CD4-positive, alpha-beta T cell treated with Interleukin-4 for 4 hours (primary cell): ENCODE measurements around the gene HOXA11.

Experiments
- DNase-seq: peaks from one replicate; pipeline ENCODE4 v3.0.0-alpha.2; 2020

The HOXA11 gene

DNA sequence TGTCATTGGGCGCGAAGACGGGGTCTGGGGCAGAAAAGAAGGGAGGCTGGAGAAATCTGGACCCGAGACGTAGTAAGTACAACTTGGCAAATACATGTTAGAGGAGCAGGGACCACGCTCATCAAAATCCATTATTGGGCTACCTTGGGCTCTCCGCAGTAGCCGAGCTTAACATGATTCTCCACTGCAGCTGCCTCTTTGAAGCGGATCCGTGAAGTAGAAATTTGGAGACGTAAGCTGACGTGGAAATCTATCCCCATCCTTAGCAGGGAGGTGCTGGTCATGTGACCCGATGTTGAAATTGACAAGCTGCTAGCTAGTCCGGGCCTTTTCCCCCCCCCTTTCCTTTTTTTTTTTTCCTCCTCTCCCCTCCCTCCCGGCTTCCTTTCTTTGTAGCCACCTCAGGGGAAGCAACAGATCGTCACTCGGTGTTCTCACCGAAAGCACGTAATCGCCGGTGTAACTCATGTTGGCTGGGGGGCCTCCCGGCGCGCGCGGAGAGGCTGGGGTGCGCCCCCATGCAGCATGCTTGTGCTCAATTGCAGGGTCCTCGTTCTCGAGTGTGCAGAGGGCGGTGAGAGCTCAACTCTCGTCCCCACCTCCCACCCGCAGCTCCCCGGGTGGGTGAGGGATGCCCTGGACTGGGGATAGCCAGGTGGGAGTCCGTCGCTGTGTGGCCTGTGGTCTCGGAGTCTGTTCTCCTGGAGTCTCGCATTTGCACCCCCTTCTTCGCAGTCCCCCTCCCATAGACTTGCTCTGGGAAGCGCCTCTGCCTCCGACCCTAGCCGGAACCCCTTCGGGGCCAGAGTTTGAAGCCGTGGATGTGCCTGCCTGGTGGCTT, at the start of gene HOXA11:
Gene HOXA11 (minus strand): TSS at position 220 of the 841 bp plus-strand sequence. CDS start 88 bp downstream, at position 132.
- no peak for DNase-seq

DNA sequence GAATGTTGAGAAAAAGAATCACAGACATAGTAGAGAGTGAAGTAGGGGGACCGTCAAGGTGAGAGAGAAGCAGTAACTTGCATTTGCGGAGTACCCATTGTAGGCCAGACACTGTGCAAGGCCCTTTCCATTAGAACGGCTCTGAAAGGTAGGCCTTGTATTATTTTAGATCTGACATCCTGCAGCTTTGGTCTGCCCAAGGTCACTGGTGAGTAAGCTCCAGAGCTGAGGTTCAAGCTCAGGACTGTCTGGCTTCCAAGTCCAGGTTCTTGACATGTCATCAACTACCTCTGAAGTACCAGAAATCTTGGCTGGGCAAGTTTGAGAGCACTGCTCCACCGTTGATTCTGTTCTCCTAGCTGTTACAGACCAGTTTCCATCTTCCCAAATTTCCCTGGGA, 44.4 kb upstream of the HOXA11 start:
- no peak for DNase-seq

DNA sequence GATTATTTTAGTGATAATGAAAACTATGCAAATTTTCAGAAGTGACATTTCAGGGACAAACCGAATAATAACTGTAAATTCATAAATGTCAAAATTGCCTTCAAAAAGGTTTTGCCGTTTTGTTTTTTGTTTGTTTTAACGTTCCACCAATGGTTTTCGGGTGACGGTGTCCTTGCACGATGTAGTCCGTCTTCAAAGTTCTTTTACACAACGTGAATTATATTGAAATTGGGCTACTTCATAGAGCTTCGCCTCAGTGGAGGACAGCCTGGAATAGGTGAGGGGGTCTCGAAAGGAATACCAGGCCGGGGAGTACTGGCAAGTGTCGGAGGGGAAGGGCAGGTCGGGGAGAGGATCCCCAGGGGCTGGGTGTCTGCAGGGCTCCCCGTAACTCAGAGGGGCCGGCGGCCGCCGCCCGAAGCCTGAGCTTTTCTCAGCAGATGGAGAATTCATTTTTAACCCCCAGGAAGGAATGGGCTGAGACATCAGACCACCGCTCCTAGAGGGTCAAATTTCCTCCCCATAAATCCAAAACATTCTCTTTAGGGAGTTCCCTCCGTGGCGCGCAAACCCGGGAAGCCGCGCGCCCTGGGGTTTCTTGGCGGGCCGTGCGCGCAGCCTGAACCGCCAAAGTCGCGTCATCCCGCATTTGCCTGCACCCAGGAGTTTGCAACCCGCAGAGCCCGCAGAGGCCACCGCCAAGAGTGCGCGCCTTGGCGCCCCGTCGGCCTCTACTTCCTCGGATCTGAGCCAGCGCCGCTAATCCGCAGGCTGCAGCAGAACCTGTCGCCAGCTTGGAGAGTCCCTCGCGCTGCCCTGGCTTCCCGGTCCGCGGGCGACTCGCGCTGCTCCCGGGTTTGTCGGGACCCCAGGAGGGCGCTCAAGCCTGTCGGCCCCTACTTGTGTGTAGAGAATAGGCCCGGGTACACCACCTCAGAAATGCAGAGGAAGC, 40.2 kb upstream of the HOXA11 start:
- DNase-seq, result no peak

DNA sequence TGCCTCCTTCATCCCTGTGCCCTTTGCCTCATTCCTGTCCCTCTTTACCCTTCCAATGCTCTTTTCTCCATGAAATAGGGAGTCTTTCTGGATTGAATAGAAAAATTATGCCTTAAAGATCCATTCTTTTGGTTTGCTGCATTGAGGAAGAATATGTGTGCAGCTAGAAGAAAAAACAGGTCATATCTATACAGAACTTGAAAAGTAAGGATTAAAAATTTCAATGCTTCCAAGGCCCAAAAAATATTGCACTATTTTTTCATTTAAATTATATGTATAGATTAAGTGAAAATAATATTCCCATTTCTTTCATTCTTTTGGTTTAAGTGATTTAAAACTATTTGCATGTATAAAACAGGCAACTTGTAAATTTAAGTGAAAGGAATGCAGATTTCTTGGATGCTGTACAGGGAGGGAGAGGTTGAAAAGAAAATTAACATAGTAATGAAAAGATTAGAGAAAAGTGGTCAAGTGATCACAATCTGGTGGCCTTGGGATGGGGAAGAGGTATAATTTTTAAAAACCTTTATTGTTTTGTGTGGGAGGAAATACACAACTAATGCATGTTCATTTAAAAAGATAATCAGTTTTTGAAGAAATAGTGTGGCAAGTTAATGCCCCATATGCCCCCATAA, 39.0 kb upstream of the HOXA11 start:
- DNase-seq, result no peak

DNA sequence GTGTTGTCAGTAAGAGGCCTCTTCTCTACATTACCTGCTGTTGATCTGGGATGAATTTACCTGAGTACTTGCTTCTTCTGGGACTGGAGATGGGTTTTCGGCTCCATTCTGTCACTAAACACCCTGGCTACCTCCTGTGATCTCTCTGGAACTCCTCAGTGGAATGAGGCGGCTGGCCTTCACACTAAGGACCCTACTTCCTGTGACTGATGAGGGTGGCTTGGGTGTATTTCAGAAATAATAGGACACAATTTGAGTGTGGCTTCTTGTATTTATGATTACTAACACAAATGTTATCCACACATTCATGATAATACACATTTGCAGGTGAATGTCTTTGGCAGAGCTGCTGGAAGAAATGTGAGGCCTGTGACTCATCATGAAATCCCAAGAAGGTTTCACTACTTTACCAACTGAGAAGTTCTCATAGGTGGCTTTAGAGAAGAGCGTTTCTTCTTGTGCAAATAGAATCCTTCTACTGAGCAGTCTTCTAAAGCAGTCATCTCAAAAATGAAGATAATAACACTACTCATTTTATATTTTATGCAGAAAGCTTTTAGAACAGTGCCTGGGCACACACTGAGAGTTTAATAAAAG, 36.3 kb upstream of the HOXA11 start:
- no peak for DNase-seq

DNA sequence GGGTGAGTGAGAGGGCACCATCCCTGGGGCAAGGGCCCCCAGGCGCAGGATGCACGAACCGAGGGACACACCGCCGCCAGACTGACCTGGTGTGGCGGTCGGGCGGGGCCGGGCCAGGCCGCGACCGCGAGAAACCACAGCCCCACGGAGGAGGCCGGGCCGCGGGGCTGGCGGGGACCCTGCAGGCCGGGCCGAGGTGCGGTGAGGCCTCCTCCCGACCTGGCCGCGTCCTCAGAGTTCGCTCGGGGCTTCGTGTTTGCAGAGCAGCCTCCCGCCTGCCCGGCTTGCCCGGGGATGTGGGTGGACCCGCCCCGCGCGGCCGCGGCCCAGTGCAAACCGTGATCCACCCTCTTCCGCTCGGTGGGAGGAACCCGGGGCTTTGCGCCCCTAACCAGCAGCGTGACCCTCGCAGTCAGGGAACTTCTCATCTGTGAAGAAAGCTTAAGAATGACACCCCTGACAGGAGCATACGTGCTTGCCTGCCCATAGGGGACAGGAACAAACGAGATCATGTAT, 35.5 kb upstream of the HOXA11 start:
- no peak for DNase-seq

DNA sequence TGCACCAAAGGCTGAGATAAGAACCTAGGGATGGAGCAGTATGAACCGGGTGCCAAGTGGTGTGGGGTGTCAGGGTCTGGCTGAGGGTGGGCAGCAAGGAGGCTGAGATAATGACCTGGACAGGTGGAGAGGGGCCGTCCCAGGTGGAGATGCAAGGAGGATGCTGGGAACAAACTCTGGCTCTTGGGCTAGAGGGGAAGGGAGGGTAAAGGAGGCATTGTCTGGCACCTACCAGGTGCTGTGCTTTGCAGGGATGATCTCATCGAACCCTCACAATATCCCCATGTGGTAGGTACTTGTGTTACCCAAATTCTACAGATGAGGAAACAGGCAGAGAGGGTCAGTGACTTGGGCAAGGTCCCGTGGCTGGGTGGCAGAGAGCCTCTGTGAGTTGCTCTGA, 34.8 kb upstream of the HOXA11 start:
- DNase-seq, result no peak

DNA sequence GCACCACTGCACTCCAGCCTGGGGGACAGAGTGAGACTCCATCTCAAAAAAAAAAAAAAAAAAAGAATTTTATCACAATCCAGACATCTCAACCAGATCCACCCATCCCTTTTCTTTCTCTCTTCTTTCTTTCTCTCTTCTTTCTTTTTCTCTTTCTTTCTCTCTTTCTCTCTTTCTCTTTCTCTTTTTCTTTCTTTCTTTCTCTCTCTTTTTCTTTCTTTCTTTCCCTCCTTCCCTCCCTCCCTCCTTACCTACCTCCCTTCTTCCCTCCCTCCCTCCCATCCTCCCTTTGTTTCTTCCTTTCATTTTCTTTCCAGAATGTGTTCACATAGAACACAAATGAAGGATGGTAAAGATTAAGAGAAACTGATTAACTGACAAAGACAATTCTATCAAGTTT, 32.9 kb upstream of the HOXA11 start:
- no peak for DNase-seq

DNA sequence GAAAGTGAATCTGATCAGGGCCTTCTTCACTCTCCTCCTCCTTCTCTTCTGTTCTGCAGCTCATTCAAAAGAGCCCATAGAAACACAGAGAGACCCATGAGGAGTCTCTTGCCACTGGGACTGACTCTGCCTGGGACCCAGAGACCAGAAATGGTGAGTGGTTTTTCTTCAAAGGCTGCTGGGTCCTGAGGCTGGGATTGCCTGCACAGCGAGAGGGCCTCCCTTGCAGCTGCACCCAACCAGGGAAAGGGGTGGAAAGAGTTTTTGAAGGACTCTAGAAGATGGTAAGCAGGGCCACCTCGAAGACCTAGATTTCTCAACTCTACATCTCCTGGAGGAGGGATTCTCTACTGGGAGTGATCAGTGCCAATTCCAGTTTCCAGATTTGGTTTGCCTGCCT, 30.3 kb upstream of the HOXA11 start:
- no peak for DNase-seq

DNA sequence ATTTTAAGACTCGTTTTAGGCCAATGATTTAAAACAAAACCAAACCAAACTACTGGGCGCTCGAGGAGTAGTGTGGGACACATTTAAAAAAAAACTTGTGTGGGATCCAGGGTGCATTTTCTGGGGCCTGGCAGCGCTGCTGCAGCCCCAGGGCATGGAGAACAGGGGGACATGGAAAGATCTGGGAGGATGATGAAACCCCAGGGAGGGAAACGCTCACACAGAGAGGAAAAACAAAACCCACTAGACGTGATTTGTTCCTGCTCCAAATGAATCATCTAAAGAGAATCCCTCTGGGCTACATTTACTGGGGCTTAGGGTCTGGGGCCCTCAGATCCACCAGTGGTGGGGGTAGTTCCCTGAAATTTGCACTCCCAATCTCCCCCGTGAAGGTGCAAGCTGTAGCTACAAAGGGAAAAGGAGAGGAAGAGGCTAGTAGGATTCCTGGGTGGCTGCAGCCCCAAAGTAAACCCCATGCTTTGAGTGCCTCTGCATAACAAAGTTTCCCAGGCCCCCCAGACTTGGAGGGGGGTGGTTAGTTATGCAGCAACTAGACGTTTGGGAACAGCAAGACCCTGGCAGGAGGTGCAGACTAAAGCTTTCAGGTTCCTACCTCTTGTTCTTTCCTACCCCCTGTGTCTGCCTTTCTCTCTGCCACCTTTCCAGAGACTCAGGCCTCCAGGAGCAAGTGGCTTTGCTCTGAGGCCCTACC, 29.4 kb upstream of the HOXA11 start:
- DNase-seq, result no peak

DNA sequence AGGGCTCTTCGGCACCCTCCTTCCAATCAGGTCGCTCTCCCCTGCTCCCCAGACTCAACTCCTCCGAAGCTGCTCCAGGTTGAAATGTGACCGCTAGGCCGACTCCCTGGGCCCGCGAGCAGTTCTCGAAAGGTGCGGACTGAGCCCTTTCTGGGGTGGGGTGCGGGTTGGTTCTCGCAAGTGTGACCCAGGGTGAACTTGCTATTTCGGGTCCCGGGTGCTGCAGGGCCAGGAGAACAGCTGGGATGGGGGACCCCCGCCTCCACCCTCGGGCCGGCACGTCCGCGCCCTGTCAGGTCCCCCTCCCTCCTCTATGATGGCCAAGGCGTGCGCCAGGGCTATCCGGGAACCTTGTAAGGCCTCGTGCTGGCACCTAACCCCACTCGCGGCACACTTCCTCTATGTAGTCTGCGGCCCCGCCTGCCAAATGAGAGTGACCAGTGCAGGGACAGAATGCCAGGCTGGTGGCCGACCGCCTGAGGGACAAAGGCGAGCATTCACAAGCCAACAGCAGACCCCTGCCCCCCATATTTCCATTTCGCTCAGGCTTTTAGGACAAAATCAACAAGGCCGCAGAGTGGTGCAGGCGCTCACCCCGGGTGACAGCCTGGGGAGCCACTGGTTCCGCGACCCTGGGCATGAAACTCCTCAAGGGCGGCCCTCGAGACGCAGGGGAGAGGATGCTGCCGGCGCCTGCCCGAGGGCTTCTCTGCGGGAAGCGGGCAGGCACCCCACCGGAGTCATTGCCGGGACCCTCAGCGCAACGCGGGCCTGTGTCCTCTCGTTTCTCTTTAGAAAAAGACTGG, 28.6 kb upstream of the HOXA11 start:
- DNase-seq, result no peak

DNA sequence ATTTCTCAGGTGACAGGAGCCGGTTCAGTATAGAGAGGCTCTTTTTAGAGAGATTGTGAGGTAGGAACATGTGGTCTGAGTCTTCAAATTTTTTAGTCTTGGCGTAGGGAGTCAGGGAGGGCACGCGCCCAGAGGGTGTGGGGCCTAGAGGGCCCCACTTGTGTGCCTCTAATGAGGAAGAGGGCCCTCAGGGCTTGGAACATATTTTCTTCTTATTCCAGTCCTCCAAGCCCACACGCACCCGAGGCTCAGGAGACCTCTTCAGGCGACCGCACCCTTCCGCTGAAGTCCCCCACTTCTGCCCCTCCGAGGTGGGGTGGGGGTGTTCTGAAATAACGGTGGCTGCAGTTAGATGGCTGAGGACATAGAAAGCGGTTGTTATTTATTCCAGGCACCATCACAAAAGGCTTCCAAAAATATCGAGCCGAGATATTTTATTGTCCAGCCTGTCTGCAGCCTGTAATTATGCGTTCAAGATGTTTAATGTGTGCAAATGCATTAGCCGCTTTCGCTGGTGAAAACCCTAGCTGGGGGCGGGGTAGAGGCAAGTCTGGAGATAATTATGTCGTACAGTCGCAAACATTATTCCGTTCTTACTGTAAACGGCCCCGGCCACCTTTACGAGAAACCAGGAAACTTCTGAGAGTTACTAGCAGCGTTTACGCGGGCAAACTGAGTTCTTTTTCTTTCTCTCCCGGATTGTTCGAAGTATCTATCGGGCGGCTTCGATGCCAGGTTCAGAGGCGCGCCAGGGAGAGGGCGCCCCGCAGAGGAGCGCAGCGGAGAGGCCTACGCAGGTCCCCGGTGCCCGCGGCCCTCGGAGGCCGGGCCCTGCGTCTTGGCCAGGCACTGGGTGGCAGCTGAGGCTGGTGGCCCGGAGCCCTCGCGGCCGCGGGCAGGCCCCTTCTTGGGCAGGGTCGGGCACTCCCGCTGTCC, 27.7 kb upstream of the HOXA11 start:
- no peak for DNase-seq

DNA sequence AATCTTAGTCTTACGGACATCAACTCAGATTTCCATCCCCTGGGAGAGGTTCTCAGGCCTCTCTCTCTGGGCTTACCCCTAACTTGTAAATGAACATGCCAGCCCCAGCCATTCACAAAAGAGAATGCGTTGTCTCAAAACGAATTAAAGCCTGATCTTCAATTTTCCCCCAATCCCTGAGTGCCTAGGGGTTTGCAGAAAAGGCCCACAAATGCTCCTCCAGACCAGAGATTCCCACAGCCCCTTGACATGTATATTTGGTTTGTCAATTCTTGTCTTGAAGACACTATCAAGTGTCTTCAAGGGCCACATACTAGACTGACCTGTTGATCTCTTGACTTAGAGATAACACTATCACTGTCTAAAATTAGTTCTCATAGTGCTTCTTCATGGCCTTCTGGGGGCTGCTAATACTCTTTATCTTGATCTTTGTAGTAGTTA, 26.8 kb upstream of the HOXA11 start:
- DNase-seq, result no peak

DNA sequence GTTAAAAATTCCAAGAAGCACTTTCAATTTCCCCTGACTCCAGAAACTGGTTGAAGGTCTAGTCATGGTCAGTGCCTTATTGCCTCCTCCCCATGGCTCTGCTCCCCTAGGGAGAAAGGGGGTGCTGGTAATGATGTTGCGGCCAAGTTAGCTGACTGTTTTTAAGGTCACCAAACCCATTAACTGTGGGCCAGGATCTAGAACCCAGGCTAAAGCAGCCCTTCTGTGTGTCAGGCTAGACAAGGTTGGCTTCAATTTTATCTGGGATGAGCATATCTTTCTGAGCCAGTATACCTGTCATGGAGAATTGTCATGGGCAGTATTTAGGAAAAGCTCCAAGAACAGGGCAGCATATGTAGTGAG, 26.0 kb upstream of the HOXA11 start:
- no peak for DNase-seq

DNA sequence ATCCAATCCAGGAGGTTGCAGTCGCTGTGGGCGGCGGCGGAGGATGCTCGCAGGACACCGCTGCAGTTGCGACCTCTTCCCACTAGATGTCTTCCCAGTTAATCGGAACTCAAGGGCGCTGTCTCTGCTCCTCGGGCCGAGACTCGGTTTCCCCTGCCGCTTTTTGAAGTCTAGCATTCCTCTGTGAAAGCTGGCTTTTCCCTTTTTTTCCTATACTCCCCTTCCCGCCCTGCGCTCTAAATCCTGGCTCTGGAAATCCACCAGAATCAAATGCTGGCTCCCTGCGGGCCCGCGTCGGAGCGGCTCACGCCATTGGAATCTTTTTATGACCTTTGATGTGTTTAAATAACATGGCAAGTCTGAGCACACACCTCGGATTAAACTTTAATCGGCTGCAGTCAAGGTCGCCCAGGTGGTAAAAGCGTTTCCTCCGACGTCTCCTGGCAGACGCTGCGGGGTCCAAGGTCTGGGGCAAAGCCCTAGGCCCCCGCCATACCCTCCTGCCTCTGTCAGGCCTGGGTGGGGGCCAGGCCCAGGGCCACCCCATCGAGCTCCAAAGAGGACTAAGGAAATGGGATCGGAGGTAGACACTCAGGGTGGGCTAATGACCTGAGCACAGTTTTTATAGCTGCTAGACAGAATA, 25.5 kb upstream of the HOXA11 start:
- peak; percentile 22 for DNase-seq

DNA sequence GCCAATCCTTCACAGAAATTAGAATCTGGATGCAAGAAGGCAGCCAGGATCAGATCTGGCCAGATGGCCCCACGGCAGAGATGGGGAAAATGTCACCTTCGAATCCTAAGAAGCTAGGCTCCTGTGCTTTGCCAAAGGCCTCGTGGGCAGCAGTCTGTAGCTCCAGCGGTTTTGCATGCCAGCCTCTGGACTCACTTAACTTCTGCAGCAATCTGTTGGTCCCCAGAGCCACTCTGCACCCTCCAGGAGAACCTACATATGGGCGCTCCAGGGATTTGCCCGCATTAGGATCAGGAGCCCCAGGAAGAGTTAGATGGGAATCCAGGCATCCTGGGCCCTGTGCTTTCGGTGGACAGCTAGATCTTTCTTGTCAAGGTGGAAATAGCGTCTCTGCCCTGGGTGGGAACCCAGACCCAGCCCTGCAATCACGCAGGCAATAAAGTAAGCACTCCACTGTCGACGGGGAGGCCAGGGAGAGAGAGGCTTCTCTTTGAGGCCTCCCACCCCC, 25.0 kb upstream of the HOXA11 start:
- DNase-seq, result no peak

DNA sequence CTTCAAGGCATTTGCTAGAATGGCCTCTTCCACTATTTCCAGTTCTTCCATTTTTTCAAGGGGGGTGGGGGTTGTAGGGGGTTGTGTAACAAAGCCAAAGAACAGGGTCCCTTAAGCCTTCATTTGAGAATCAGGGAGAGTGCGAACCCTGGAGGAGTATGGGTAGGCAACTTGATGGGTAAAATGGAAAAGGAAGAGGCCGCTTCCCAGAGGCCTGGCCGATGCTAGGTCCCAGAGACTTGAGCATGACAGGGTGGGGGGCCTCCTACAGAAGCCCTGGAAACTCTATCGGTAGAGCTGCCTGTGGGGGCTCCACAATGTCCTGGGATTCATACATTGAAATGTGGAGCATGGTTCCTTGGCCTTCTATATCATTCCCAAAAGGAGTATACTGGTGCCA, 24.0 kb upstream of the HOXA11 start:
- DNase-seq, result no peak

DNA sequence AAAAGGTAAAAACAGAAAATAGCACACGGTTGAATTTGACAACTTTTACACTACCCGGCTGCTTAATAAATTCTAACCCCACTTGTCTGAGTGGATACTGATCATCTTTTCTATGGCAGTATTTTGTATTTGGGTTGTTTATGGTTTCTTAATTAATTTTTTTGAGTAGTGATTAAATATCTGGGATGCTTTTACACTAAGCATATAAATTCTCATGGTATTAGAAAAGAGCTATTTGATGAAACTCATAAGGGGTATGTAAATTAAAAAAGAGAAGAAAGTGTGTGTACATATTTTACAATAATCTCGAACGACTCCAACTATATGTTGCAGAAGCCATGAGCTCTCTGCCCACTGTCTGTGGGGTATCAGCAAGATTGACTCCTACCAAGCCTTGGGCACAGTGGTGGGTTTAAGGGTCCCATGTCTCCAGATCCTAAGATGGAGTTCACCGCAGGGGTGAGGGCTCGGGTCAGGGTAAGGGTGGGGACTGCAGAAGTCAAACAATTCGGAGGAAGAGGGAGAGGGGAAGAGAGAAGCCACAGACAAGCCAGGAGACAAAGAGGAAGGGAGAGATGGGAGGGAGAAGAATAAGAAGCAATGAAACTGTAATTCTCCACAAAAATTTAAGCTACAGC, 22.4 kb upstream of the HOXA11 start:
- DNase-seq, result no peak
